Left cardiac atrium (tissue), 4 donors: ENCODE results near the gene PRDM8. TPM values are rescaled to one million over a fixed set of nuclear protein-coding genes. Genes with fewer than 3 reads are reported as not detected.

Experiments used
- ATAC-seq, 2 donors: fragments of 200-7000 bp; cut with Tn5 transposase; one replicate each; pipeline ENCODE4 v1.9.1; 2020; ENCODE audit warnings: mild to moderate bottlenecking in 2 of 2, moderate library complexity in 2 of 2
- DNase-seq: peaks from one replicate; pipeline ENCODE4 v3.0.0-alpha.2; 2020
- intact Hi-C, 2 donors: fragments of 100-400 bp; cut with DNase I; formaldehyde crosslinking; loops; one replicate each; pipeline versions ENCODE4 v1.14.1 to v1.15.1; 2022 to 2023
- total RNA-seq, 2 donors: library from RNA; stranded (reverse); fragmentation: NEBNext Ultra II Directional; extraction: Animal tissue kit (Norgen Biotek cat#: 25700); gene quantifications; one replicate each; pipeline ENCODE4 v1.2.1, GENCODE V29; 2021
- donor health status: DM: no; HTN: yes; CAD: no.
- donor health status: DM: no; HTN: yes; CAD: no; lungs with severe emphysema.
- donor health status: DM: yes; HTN: yes; CAD: no.
- donor health status: Dilated cardiomyopathy.

PRDM8 gene
- total RNA-seq, 2 donors from 2014 or later, result 1.5 to 2.0 TPM

DNA sequence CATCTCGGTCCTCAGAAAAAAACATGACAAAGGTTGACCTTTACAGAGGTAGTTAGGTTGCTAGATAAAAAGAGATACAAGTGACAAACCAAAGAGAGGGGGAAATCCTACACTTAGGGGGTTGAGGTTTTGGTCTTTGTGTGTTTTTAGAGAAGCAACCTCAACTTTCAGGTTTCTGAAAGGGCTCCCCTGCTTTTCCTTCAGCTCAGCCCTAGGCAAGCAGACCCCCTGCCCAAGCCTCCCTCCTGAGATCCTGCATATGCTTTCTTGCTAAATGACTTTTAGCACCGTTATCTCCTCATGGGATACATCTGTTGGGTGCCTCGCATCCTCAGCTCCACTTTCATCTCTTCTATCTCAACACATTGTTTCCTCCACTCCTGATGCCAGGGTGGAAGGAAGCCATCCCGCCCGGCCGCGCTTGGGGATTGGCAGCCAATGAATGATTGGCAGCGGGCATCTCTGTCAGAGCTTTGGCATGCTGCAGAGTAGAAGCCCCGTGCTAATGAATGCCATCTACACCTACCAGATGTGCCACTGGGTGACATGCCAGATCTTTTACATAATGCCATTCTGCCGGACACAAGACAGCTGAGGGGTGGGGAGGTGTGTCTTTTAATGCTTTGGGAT, 15.0 kb upstream of the PRDM8 start:
- ATAC-seq, result no peak
- no peak for DNase-seq
- intact Hi-C loops, result loop anchor here (10.0 kb wide), 1 partner anchor 108 kb away; the partner anchor contains the start of gene ANTXR2 (in 2 of the 2)

GRCh38 chr4:80183250-80184052, 13.9 kb upstream of the PRDM8 start:
- peak; percentile 43 for DNase-seq
- intact Hi-C loops, result loop anchor here (10.0 kb wide), 1 partner anchor 109 kb away; the partner anchor contains the start of gene ANTXR2 (in 2 of the 2)

DNA sequence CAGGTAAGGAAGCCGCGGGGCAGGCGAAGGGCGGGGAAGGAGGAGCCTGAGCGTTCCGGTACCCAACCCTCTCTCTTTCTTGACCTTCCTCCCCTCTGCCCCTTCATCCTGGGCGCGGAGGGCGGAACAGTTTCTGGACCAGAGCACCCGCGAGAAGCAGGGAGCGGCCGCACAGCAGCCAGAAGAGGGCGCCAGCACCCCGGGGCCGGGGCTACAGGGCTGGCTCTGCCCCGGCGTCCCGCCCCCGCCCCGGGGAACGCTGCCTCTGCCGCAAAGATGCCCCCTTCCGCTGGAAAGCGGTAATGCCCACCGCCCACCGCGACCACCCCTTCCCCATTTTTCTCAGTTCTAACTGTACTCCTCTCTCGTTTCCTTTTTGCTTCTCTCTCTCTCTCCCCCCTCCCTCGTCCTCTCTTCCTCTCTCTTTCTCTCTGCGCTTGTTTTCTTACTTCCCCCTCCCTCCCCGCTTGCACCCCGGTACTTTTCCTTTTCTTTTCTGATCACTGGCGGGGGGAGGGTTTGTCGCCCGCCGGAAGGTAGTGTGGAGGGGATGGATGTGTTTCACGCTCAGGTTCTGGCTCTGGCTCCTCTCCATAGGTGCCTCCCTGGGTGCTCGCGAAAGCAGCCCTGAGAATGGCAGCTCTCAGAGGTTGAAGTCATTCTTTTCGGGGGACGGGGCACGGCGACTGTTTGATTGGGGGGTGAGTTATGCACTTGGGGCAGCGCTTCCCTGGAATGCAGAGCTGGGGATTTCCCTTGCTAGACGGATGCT, 13.1 kb upstream of the PRDM8 start:
- peak; percentile 97 for ATAC-seq
- intact Hi-C loops, result loop anchor here (10.0 kb wide), 1 partner anchor 109 kb away; the partner anchor contains the start of gene ANTXR2 (in 2 of the 2)
- peak; percentile 90 for DNase-seq

More at GRCh38 chr4:80183250-80184052, 13.9 kb upstream of the PRDM8 start:
- peak; percentile 56 to 70 for ATAC-seq

- intact Hi-C loops, result loop anchor here (10.0 kb wide), 1 partner anchor 110 kb away; the partner anchor contains the start of gene ANTXR2 (in 2 of the 2)
- DNase-seq (no peak), ATAC-seq (peak in 1 of 2 donors; percentile 1)
These were observed 12.2 kb upstream of the PRDM8 start for GRCh38 chr4:80184825-80185756.

- ATAC-seq, result no peak
- DNase-seq, result no peak
- intact Hi-C loops, result loop anchor here (10.0 kb wide), 1 partner anchor 111 kb away; the partner anchor contains the start of gene ANTXR2 (in 2 of the 2)
These were observed 11.3 kb upstream of the PRDM8 start for GRCh38 chr4:80185787-80186548.

GRCh38 chr4:80186676-80187075, 10.6 kb upstream of the PRDM8 start:
- ATAC-seq (no peak), DNase-seq (no peak)
- intact Hi-C loops, result loop anchor here (10.0 kb wide), 1 partner anchor 112 kb away; the partner anchor contains the start of gene ANTXR2 (in 2 of the 2)

DNA sequence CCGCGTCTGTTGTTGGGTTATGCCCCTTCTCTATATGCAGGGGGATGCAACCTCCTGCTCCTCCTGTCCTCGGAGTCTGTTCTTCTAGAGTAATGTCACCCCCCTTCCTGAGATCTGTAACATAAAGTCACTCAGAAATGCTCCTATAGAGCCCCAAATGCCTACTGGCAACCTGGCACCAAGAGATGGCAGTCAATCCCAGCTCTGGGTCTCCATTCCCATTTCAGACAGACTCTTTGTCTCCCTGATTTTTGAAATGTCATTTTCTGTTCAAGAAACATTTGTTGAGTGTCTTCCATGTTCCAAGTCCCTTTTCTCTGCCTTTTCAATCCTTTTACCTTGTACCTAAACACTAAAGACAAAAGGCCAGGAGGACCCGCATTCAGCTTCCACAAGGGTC, 9.6 kb upstream of the PRDM8 start:
- no peak for ATAC-seq
- intact Hi-C loops, result loop anchor here (10.0 kb wide), 1 partner anchor 113 kb away; the partner anchor contains the start of gene ANTXR2 (in 2 of the 2)
- no peak for DNase-seq

DNA sequence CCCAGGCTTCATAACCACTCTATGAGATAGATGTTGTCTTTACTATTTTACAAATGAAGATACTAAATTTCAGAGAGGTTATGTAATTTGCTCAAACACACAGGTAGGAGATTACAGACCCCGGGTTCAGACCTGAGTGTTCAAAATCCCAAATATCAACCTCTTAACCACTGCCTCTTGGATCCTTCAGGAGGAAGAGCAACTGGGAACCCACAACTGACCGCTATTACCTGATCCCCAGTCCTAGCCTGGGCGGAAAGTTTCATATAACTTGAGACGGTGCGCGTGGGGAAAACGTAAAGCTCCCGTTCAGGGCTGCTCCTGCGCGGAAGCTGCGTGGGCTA, 8.9 kb upstream of the PRDM8 start:
- ATAC-seq (no peak), DNase-seq (no peak)
- intact Hi-C loops, result loop anchor here (10.0 kb wide), 1 partner anchor 114 kb away; the partner anchor contains the start of gene ANTXR2 (in 2 of the 2)

DNA sequence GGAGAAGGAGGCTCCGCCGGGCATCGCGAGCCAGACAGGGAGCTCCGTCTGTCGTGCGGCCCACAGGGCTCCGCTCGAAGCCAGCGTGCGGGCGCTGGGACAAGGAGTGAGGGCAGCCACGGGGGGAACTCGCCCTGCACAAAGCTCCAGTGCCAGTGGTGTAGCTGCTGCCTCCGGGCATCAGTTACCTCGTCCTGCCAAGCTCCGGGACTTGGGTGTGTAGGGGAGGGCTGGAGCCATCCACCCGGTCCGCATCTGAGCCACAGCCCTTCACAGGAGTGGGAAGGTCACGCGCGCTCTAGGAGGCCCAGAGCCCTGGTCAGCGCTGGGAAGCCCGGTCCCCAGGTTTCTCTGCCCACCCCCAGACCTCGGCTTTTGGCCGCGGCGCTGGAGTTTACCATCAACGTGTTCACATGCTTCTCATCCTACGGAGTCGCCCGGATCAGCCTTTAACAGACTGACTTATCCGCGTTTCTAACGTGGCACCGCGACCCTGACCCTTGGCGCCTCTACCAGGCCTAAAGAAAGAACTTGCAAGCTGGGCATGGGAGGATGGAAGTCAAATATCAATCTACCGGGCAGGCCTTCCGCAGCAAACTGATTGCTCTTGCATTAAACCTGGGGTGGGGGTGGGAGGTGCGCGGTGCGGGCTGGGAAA, 8.4 kb upstream of the PRDM8 start:
- intact Hi-C loops, result loop anchor here (10.0 kb wide), 1 partner anchor 114 kb away; the partner anchor contains the start of gene ANTXR2 (in 2 of the 2)
- no peak for DNase-seq
- no peak for ATAC-seq

- intact Hi-C loops, result loop anchor here (10.0 kb wide), 1 partner anchor 115 kb away; the partner anchor contains the start of gene ANTXR2 (in 2 of the 2)
- DNase-seq (no peak), ATAC-seq (no peak)
These were observed 7.7 kb upstream of the PRDM8 start for GRCh38 chr4:80189581-80189955.

DNA sequence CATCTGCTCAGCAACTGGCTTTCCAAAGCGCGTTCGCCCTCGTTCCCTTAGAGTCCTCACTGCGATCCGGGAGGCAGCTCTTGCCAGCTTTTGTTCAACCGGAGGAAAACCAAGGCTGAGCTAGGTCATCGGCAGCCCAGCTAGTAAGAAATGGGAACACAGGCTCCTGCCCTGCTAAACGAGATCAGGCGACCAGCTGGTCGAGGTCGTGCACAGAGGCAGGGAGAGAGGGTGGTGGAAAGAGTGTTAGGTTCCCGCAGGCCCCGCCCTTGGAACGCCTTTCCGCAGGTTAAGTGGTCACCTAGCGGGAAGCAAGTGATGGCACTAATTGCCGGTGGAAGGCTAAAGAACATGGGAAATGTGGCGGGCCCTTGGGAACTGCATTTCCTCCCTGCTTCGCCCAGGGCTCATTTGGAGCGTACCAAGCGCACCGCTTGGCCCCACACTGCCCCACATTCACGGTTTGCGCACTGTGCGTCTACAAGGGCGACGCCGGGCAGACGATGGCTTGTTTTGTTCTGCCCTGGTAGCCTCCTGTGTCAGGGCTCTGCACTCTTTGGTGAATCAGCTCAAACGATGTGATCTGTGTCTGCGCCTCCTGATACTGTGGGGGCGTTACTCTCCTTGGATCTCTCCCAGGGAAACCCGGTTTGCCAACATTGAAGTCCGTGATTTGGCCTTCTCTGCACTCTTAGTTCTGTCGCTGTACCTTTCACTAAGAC, 7.2 kb upstream of the PRDM8 start:
- DNase-seq, result no peak
- intact Hi-C loops, result loop anchor here (10.0 kb wide), 1 partner anchor 115 kb away; the partner anchor contains the start of gene ANTXR2 (in 2 of the 2)

DNA sequence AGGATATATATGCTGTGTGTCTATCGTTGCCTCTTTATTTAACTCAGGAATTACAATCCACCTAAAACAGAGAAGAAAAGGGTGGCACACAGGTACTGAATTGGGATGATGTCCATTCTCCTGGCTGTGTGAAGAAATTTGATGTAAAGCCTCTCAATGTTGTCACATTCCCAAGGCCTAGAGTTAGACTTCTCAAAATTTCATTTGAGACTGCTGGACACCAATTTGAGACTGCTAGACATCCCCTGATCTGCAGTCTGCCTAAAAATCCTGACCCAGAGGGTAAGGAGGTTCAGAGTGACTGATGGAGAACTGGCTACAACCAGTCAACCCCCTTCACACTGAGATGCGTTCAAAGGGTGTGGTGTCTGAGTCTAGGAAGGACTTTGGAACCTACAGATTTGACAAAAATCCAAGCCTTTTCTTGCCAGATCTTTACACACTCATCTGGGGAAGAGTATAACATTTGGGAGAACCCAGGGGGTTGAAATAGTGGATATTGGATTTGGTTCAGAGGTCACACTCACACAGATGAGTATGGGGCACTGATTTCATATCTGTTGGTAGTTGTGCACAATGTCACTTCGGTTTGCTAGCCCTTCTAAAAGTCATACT, 4.9 kb upstream of the PRDM8 start:
- DNase-seq (no peak), ATAC-seq (no peak)
- intact Hi-C loops, result no loop called here

More for the DNA sequence above, 7.2 kb upstream of the PRDM8 start:
- ATAC-seq, result peak in 1 of 2 donors; percentile 23

DNA sequence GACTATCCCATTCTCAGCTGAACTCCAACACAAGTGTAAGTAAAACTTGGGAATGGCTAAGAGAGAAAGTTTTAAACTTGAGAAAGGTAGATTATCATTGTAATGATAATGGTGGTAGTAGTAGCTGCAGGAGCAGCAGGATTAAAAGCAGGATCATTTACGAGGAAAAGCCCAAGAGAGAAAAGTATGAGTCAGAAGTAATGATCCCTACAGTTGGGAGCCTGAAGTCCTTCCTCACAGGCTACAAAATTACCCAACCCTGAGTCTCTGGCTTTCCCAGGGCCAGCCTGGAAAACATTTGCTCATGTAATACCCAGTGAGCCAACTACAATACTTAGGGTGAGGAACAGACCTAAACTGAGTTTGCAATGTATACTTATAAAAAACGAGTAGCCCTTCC, 4.4 kb upstream of the PRDM8 start:
- intact Hi-C loops, result no loop called here
- no peak for DNase-seq
- ATAC-seq, result no peak

- no peak for ATAC-seq
- DNase-seq, result no peak
- intact Hi-C loops, result no loop called here
These were observed 1.7 kb upstream of the PRDM8 start for GRCh38 chr4:80195441-80196140.
